HG03378 (cell line): Measurements from ENCODE around the gene METTL25.
"Not testable (repeated sequence)": the region's sequence is repeated elsewhere in the genome, so short reads cannot be mapped to it uniquely, and the experiment has no call there.

Source experiments
- ATAC-seq: cut with Tn5 transposase; IDR thresholded peaks from one replicate; pipeline ENCODE4 v1.9.1; 2021; ENCODE audit warnings: mild to moderate bottlenecking, moderate library complexity; ENCODE audit not compliant: unreplicated experiment

METTL25 gene

GRCh38 chr12:82358200-82359114 is at the start of gene METTL25, which contains the start of gene CCDC59:
Gene METTL25, plus strand, starts transcription at chr12:82358529. Its CDS starts 37 bp downstream, at chr12:82358566.
Gene CCDC59, minus strand, starts transcription at chr12:82358387. Its CDS starts 11 bp downstream, at chr12:82358376.
- ATAC-seq: peak; percentile 95

GRCh38 chr12:82314406-82314892 is 43.9 kb upstream of the METTL25 start:
- ATAC-seq: no peak

GRCh38 chr12:82319276-82319675 is 39.1 kb upstream of the METTL25 start:
- no peak for ATAC-seq

- ATAC-seq: no peak
These were observed 32.6 kb upstream of the METTL25 start for GRCh38 chr12:82325540-82326336.

- peak; percentile 71 for ATAC-seq
These were observed 31.3 kb upstream of the METTL25 start for GRCh38 chr12:82326905-82327503.

GRCh38 chr12:82327861-82328260 is 30.5 kb upstream of the METTL25 start:
- no peak for ATAC-seq

- ATAC-seq: no peak
These were observed 28.8 kb upstream of the METTL25 start for GRCh38 chr12:82329508-82329907.

GRCh38 chr12:82350161-82350560 is 8.2 kb upstream of the METTL25 start:
- ATAC-seq: no peak

- ATAC-seq: no peak
These were observed 6.9 kb upstream of the METTL25 start for GRCh38 chr12:82351390-82351789.

GRCh38 chr12:82357340-82357739 is 989 bp upstream of the METTL25 start:
- no peak for ATAC-seq

GRCh38 chr12:82357845-82358199 is 507 bp upstream of the METTL25 start:
- ATAC-seq: no peak

- peak; percentile 7 for ATAC-seq
These were observed 768 bp downstream of the METTL25 start for GRCh38 chr12:82359115-82359478.

GRCh38 chr12:82360834-82361233 is 2.5 kb downstream of the METTL25 start:
- ATAC-seq: not testable (repeated sequence)

GRCh38 chr12:82361461-82361915 is 3.2 kb downstream of the METTL25 start:
- no peak for ATAC-seq

- ATAC-seq: no peak
These were observed 5.7 kb downstream of the METTL25 start for GRCh38 chr12:82363990-82364389.

- peak; percentile 60 for ATAC-seq
These were observed 7.9 kb downstream of the METTL25 start for GRCh38 chr12:82366197-82366596.

GRCh38 chr12:82375201-82375600 is 16.9 kb downstream of the METTL25 start:
- ATAC-seq: no peak

GRCh38 chr12:82378997-82379396 is 20.7 kb downstream of the METTL25 start:
- ATAC-seq: no peak

GRCh38 chr12:82383930-82384552 is 25.7 kb downstream of the METTL25 start:
- ATAC-seq: peak; percentile 70

GRCh38 chr12:82398879-82399278 is 40.5 kb downstream of the METTL25 start:
- no peak for ATAC-seq

- no peak for ATAC-seq
These were observed 42.5 kb downstream of the METTL25 start for GRCh38 chr12:82400819-82401218.
